C4-2B (cell line): Measurements from ENCODE around the gene MITF.

ENCODE experiments used
- ZFX ChIP-seq: fragments of 450-650 bp; IDR thresholded peaks from 2 replicates; pipeline ENCODE4 v1.6.1; 2017
- TF ChIP-seq, protein P1 (sequence below): fragments of 450-650 bp; conservative IDR thresholded peaks from 2 replicates; pipeline ENCODE4 v1.5.1; 2017; ENCODE audit warnings: mild to moderate bottlenecking

DNA sequence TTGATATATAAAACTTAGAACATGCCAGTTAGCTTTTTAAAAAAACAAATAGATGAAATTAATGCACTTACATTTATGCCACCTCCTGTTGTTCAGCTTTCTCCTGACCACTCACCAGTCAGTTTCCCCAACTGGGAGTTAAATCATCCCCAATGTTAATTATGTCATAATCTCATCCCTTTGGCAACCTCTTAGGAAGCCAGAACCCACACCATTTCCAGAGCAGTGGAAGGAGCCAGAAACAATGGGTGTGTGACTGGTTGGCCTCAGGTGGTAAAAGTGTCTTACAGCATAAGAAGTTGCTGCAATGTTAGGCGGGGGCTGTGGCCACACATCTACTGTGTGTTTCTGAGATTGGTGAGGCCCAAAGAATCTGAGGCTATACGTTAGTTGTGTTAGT lies 46.5 kb upstream of the MITF start:
- TF ChIP-seq, protein P1, sequence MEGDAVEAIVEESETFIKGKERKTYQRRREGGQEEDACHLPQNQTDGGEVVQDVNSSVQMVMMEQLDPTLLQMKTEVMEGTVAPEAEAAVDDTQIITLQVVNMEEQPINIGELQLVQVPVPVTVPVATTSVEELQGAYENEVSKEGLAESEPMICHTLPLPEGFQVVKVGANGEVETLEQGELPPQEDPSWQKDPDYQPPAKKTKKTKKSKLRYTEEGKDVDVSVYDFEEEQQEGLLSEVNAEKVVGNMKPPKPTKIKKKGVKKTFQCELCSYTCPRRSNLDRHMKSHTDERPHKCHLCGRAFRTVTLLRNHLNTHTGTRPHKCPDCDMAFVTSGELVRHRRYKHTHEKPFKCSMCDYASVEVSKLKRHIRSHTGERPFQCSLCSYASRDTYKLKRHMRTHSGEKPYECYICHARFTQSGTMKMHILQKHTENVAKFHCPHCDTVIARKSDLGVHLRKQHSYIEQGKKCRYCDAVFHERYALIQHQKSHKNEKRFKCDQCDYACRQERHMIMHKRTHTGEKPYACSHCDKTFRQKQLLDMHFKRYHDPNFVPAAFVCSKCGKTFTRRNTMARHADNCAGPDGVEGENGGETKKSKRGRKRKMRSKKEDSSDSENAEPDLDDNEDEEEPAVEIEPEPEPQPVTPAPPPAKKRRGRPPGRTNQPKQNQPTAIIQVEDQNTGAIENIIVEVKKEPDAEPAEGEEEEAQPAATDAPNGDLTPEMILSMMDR: no peak
- no peak for TF ChIP-seq ZFX
